GM19395 (cell line): ENCODE results near the gene MBP.
A peak's percentile ranks its signal among the peaks of the same experiment; 100 is the strongest.

Experiments
- ATAC-seq: cut with Tn5 transposase; IDR thresholded peaks from one replicate; pipeline ENCODE4 v1.9.1; 2021; ENCODE audit warnings: mild to moderate bottlenecking, moderate library complexity; ENCODE audit not compliant: unreplicated experiment

Gene MBP

DNA sequence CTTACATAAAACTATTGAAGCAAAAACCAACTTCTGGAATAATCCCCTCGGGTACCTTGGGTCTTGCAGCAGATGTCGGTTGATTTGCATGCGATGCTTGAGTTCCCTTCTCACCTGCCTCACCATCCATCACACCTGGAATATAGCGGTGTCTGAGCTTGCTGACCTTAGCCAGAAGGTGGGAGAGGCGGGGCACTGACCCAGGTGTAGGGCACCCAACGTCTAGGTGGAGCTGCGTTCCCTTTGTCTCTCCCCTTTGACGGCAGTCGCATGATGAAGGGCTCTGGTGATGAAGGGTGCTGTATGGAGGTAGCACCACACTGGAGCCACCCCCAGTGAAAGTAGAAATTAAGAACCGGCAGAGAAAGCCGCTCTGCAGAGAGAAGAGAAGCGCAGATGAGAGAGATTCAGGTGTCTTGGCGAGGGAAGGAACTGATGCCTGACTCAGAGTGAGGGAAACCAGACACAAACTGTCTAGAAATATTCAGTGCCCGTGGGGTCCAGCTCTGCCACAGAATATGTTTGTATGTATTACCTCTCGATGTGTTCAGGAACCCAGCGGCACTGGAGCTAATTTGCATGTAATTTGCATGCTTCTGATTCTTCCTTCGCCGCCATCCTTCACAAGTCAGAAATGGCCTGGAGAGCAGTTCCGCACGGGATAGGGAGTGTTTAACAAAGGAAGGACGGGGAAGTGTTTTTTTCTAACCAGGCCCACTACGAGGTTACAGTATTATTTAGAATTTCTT lies 19.4 kb upstream of the MBP start:
- ATAC-seq, result peak; percentile 52

DNA sequence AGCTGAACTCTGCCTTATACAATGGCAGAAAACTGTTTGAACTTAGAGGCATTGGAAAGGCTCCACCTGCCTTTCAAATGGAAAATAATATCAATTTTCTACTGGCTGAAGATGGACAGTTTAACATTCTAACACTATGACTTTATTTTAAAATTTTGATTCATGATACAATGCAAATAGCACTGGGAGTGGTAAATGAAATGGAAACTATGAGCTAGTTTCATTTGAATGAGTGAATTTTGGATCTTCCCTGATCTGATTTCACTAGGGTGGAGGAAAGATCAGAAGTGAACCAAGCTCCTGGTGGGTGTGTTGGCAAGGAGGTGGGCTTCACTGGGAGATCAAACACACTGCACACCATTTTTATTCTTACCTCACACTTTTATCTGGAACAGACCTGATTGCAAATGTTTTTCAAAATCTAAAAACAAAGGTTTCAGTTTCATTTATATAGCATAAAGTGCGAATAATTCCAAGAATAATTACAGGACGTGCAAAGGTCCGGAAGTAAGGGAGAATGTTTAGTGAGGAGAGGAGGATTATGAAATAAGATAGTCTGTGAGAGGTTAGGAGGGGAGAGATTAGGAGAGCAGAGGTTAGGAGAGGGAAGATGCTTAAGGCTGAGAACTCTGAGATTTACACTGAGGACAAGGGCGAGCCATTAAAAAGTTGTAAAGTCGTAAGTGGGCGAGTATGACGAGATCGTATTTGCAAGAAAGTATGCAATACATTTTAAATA lies 18.6 kb upstream of the MBP start:
- ATAC-seq, result no peak

DNA sequence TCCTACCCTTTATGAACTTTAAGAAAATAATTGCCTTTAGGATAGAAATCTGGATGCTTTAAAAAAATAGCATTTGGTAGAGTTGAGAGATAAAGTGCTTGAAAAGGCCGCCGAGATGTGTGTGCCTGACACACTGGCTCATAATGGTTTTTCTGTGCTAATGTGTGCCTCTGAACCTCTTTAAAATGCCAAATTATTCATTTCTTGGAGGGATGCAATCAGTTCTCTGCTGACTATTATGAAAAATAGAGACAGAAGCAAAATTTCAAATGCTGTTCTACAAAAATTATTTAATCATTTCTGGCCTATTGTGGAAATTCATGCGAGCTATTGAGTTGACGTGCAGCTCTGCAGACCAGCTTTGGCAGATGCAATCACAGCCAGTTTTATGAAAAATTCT lies 18.0 kb upstream of the MBP start:
- ATAC-seq, result no peak

GRCh38 chr18:77148289-77148688 lies 15.7 kb upstream of the MBP start:
- no peak for ATAC-seq

DNA sequence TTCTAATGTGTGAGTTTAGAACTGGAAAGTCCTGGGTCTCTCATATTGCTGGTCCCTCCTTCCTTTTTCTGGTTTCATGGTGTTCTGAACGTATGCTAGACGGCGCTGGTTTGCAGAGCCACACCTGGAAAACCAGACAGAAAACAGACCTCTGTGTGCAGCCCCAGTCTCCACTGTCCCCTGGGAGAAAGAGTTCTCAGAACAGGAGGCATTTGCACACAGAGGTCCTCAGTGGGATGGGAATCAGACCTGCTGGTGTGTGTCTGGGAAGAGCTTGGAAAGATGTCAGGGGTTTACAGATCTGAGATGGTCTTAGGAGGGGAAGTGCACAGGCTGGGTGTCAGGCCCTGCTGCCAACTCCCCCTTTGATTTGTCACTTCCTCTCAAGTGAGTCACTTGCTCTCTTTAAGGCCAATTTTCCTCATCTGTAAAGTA lies 14.9 kb upstream of the MBP start:
- no peak for ATAC-seq

GRCh38 chr18:77146249-77147080 lies 13.9 kb upstream of the MBP start:
- no peak for ATAC-seq

DNA sequence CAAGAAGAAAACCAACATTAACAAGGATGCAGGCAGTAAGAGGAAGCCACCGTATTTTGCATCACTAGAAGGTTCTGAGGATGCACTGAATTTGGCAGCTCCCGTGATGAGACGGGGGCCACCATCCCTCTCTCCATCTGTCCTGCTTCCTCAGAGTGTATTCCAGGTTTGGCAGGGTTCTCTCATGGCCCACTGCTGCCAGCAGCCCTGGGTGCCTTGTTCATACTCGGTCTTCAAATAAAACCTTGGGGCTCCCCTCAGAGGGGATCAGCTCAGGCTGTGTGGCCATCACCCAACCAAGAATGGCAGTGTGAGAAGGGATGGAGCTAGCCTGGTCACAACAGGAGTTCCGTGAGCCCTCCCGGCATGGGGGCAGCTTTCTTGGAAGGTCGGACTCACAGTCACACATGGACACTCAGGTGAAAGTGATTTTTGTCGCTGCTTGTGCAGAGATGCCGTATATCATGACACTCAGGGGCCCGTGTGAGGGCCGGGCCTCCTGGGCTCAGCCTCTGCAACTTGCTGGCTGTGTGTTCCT lies 12.8 kb upstream of the MBP start:
- no peak for ATAC-seq

DNA sequence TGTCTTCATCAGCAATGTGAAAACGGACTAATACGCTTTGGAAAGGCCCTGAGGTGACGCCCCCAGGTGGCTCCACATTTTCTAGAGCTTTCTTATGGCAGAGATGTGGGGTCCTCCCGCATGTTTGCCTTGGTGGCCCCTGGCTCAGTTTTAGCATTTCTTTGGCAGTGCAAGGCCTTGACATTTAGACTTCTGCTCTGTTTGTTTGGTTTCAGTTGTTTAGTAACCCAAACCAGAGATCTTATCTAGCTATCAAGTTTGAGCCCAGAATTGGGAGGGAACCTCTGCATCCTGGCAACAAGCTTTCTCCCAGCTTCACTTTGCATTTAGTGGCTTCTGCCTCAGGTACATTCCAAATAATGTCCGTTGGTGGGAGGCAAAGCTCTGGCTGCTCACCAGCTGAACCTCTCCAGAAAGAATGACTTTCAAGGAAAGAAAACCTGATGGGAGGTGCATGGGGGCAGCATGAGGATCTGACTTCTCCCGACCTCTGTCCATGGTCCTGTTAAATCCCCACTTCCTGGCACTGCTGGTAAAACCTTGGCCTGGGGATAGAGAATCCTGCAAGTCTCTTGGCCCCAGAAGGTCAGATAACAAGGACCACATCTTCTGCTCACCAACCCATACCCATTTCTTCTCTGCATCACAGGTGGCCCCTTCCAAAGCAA lies 12.0 kb upstream of the MBP start:
- no peak for ATAC-seq

GRCh38 chr18:77144046-77144445 lies 11.5 kb upstream of the MBP start:
- ATAC-seq, result no peak

DNA sequence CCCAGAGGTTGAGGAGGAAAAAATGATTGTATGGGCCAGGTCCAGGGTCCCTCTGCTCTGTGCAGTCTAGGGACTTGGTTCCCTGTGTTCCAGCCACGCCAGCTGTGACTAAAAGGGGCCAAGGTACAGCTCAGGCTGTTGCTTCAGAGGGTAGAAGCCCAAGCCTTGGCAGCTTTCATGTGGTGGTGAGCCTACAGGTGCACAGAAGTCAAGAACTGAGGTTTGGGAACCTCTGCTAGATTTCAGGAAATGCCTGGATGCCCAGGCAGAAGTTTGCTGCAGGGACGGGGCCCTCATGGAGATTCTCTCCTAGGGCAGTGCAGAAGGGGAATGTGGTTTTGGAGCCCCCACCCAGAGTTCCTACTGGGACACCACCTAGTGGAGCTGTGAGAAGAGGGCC lies 10.6 kb upstream of the MBP start:
- no peak for ATAC-seq

DNA sequence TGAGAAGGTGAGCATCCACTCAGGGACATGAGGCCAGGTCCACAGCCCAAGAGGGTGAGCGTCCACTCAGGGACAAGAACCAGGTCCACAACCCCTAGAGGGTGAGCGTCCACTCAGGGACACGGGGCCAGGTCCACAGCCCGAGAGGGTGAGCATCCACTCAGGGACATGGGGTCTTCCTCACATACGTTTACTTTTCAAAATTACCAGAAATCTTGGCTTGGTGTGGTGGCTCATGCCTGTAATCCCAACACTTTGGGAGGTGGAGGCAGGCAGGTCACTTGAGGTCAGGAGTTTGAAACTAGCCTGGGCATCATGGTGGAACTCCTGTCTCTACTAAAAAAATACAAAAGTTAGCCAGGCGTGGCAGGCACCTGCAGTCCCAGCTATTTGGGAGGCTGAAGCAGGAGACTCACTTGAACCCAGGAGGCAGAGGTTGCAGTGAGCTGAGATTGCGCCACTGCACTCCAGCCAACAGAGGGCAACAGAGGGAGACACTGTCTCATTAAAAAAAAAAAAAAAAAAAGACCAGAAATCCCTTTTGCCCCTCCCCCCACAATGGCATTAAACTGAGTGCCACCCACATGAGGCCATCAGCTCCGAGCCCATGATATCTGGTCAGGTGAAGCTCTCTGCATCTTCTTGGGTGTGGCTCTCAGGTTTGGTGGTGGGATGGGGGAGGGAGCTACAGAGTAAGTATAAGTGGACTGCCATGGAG lies 9.0 kb upstream of the MBP start:
- no peak for ATAC-seq

- ATAC-seq, result no peak
Observed at GRCh38 chr18:77140439-77141109, 8.0 kb upstream of the MBP start.

GRCh38 chr18:77140030-77140429 lies 7.4 kb upstream of the MBP start:
- ATAC-seq, result no peak

DNA sequence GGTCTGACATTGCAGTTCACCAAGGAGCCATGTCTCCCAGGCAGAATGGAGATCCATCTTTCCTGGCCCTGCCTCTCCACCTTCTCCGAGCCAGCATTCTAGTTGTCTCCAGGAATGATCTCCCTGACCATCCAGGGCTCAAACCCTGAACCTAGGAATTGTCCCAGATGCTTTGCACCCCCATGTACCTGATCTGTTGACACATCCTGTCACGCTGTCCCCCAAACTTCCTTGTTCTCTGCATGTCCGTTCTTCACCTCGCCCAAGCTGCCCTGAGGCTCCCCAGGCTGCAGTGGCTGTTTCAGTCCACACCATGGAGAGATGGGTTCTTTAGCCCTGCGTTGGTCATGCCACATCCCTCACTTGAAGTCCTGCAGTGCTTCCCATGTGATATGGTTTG lies 7.0 kb upstream of the MBP start:
- no peak for ATAC-seq

DNA sequence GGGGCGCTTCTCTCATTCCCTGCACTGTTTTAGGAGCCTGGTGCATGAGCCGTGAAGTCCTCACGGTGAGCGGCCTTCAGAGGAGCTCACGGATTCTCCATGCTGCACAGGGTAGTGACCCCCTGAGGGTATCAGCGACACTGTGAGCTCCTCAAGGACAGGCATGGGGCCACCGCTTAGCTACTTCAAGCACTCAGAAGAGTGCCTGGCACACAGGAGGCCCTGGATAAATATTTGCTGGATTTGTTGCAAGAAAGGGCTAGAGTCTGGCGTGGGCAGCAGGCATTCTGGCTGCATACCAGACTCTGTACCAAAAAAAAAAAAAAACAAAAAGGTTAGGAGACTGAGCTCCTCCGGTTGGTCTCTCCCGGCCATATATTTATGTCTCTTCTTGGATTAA lies 5.7 kb upstream of the MBP start:
- no peak for ATAC-seq

- ATAC-seq, result no peak
Observed at GRCh38 chr18:77137851-77138250, 5.3 kb upstream of the MBP start.

GRCh38 chr18:77136871-77137665 lies 4.5 kb upstream of the MBP start:
- no peak for ATAC-seq

DNA sequence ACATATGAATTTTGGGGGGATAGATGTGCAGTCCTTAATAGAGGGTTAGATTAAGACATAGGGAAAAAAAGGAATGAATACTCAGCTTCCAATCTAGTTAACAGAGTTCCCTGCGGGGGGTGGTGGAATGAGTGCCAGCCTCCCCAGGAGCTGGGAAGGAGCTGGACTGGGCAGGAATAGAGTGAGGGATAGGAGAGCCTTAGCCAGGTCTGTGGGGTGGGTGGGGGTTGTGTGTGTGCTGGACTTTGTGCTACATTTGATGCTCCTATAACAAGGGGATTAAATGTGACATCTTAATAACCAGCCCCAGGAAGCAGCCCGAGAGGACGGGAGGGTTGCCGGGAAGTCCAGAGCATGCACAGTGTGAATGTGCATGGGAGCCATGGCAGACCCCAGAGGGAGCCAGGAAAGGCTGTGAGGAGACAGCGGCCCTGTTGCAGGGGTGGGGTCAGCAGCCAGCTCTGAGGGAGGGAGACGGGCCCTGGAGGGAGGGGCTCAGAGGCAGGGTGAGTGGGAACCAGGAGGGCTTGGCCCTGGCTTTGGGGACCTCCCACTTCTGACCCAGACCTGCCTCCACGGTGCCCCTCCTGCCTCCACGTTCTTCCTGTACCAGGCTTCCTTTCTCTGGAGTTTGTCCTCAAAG lies 3.6 kb upstream of the MBP start:
- ATAC-seq, result no peak
